ENCODE data around the gene MAB21L3.

DNA sequence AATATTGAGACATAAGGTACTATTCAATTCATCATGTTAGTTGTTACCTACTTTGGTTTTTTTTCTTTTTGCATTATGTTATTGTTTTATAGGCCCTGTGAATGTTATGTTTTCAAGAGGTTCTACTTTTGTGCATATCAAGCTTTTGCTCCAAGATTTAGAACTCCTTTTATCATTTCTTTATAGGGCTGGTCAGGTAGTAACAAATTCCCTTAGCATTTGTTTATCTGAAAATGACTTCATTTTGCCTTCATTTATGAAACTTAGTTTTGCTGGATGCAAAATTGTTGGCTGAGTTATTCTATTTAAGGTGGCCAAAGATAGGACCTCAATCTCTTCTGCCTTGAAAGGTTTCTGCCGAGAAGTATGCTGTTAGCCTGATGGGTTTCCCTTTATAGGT is 21.3 kb upstream of the MAB21L3 start:
- TF ChIP-seq POLR2AphosphoS5 (IDR thresholded peaks at IDR 0.05), result no peak
- TF ChIP-seq CTCF (IDR thresholded peaks at IDR 0.05), result no peak
- no peak for TF ChIP-seq POLR2A (IDR thresholded peaks at IDR 0.05)
- no peak for TF ChIP-seq EP300 (IDR thresholded peaks at IDR 0.05)
